WTC11 (cell line): ENCODE measurements around the gene ACOXL. TPM values are rescaled to one million over a fixed set of nuclear protein-coding genes. Genes with fewer than 3 reads are reported as not detected.

ENCODE experiments used
- ATAC-seq: fragments of 200-7000 bp; cut with Tn5 transposase; 2 replicates; pipeline ENCODE4 v1.10.0; 2021; ENCODE audit warnings: mild to moderate bottlenecking, moderate library complexity
- CTCF ChIA-PET: fragments of 300-600 bp; sonication (Branson Sonifier 250); formaldehyde crosslinking; loops from one replicate; lab custom pipeline; 2021; ENCODE audit warnings: antibody characterized with exemption; lab: Charles Lee
- POLR2A ChIA-PET: fragments of 350-600 bp; sonication (Branson Sonifier 250); formaldehyde crosslinking; loops from one replicate; lab custom pipeline; 2021; ENCODE audit warnings: antibody characterized with exemption; lab: Charles Lee
- DNase-seq: peaks from one replicate; pipeline ENCODE4 v3.0.0; 2021; ENCODE audit warnings: low spot score
- H3K27ac Mint-ChIP-seq: 2 replicates; pipeline ENCODE4 v1.8.0; 2021; ENCODE audit warnings: mixed read lengths
- H3K27me3 Mint-ChIP-seq: 2 replicates; pipeline ENCODE4 v1.8.0; 2021; ENCODE audit warnings: low read depth, mild to moderate bottlenecking, moderate library complexity, mixed read lengths
- H3K36me3 Mint-ChIP-seq: 2 replicates; pipeline ENCODE4 v1.8.0; 2021; ENCODE audit warnings: mixed read lengths
- H3K4me1 Mint-ChIP-seq: 2 replicates; pipeline ENCODE4 v1.8.0; 2022; ENCODE audit warnings: mixed read lengths
- H3K4me3 Mint-ChIP-seq: 2 replicates; pipeline ENCODE4 v1.8.0; 2021; ENCODE audit warnings: mild to moderate bottlenecking, moderate library complexity, mixed read lengths
- H3K9me3 Mint-ChIP-seq: 2 replicates; pipeline ENCODE4 v1.8.0; 2021; ENCODE audit warnings: mixed read lengths
- AR ChIP-seq: fragments of 250-450 bp; sonication (Bioruptor Pico); IDR thresholded peaks from 2 replicates; pipeline ENCODE4 v1.9.0; 2021; ENCODE audit warnings: mild to moderate bottlenecking
- ARID4B ChIP-seq: sonication (generic); formaldehyde crosslinking; IDR thresholded peaks from 2 replicates; pipeline ENCODE4 v1.8.0; 2023; ENCODE audit warnings: missing genetic modification reagents, mild to moderate bottlenecking, borderline replicate concordance
- ATF1 ChIP-seq: sonication (generic); formaldehyde crosslinking; IDR thresholded peaks from 2 replicates; pipeline ENCODE4 v1.8.1; 2023; ENCODE audit warnings: mild to moderate bottlenecking, moderate library complexity, missing genetic modification reagents
- CREM ChIP-seq: sonication (generic); formaldehyde crosslinking; IDR thresholded peaks from 2 replicates; pipeline ENCODE4 v1.8.1; 2022; ENCODE audit warnings: mild to moderate bottlenecking, missing genetic modification reagents, moderate library complexity
- ELF4 ChIP-seq: sonication (generic); formaldehyde crosslinking; IDR thresholded peaks from 2 replicates; pipeline ENCODE4 v1.8.1; 2022; ENCODE audit warnings: low read depth, mild to moderate bottlenecking, moderate library complexity, missing genetic modification reagents
- ERG ChIP-seq: fragments of 250-450 bp; sonication (Bioruptor Pico); IDR thresholded peaks from 2 replicates; pipeline ENCODE4 v1.8.0; 2021; ENCODE audit warnings: mild to moderate bottlenecking
- ESRRA ChIP-seq: sonication (generic); formaldehyde crosslinking; IDR thresholded peaks from 2 replicates; pipeline ENCODE4 v1.8.1; 2022; ENCODE audit warnings: mild to moderate bottlenecking, missing genetic modification reagents, borderline replicate concordance
- FOXJ3 ChIP-seq: sonication (generic); formaldehyde crosslinking; IDR thresholded peaks from 2 replicates; pipeline ENCODE4 v1.9.0; 2021; ENCODE audit warnings: missing genetic modification reagents, mild to moderate bottlenecking, borderline replicate concordance
- KAT7 ChIP-seq: sonication (generic); formaldehyde crosslinking; IDR thresholded peaks from 2 replicates; pipeline ENCODE4 v1.8.1; 2023; ENCODE audit warnings: missing genetic modification reagents, mild to moderate bottlenecking, borderline replicate concordance
- MLX ChIP-seq: sonication (generic); formaldehyde crosslinking; IDR thresholded peaks from 2 replicates; pipeline ENCODE4 v1.8.1; 2023; ENCODE audit warnings: mild to moderate bottlenecking, missing genetic modification reagents, moderate library complexity
- MYBL2 ChIP-seq: sonication (generic); formaldehyde crosslinking; IDR thresholded peaks from 2 replicates; pipeline ENCODE4 v1.8.1; 2023; ENCODE audit warnings: mild to moderate bottlenecking, moderate library complexity, missing genetic modification reagents
- NFYB ChIP-seq: sonication (generic); formaldehyde crosslinking; conservative IDR thresholded peaks from 2 replicates; pipeline ENCODE4 v1.8.0; 2022; ENCODE audit warnings: low read depth, missing genetic modification reagents
- OVOL2 ChIP-seq: fragments of 250-450 bp; sonication (Bioruptor Pico); IDR thresholded peaks from 2 replicates; pipeline ENCODE4 v1.9.0; 2021; ENCODE audit warnings: mild to moderate bottlenecking, borderline replicate concordance
- SOX15 ChIP-seq: fragments of 250-450 bp; sonication (Bioruptor Pico); IDR thresholded peaks from 2 replicates; pipeline ENCODE4 v1.9.0; 2021; ENCODE audit warnings: mild to moderate bottlenecking
- TEAD1 ChIP-seq: sonication (generic); formaldehyde crosslinking; IDR thresholded peaks from 2 replicates; pipeline ENCODE4 v1.8.0; 2022; ENCODE audit warnings: mild to moderate bottlenecking, missing genetic modification reagents
- ZNF263 ChIP-seq: sonication (generic); formaldehyde crosslinking; IDR thresholded peaks from 2 replicates; pipeline ENCODE4 v1.8.1; 2022; ENCODE audit warnings: low read depth, mild to moderate bottlenecking, moderate library complexity, missing genetic modification reagents
- ZNF317 ChIP-seq: sonication (generic); formaldehyde crosslinking; IDR thresholded peaks from 2 replicates; pipeline ENCODE4 v1.8.1; 2023; ENCODE audit warnings: low read depth, mild to moderate bottlenecking, moderate library complexity, missing genetic modification reagents, borderline replicate concordance
- ZNF423 ChIP-seq: fragments of 250-450 bp; sonication (Bioruptor Pico); IDR thresholded peaks from 2 replicates; pipeline ENCODE4 v2.1.2; 2022; ENCODE audit warnings: mild to moderate bottlenecking, moderate library complexity
- total RNA-seq: library from RNA; stranded (reverse); gene quantifications from 3 replicates; pipeline ENCODE4 v1.2.3, GENCODE V29; 2021

Gene ACOXL
- total RNA-seq, 1 experiment from 2014 or later: 14.9 TPM

GRCh38 chr2:111062417-111062816 lies 330.0 kb downstream of the ACOXL start (continued):
- no peak for TF ChIP-seq ARID4B (CRISPR knock-in tag)
- TF ChIP-seq ERG (CRISPR knock-in tag): no peak
- TF ChIP-seq AR (CRISPR knock-in tag): no peak
- no peak for TF ChIP-seq ELF4 (CRISPR knock-in tag)
- TF ChIP-seq SOX15 (CRISPR knock-in tag): no peak
- no peak for TF ChIP-seq OVOL2

GRCh38 chr2:111066062-111066593 lies 333.8 kb downstream of the ACOXL start:
- ATAC-seq (no peak), DNase-seq (no peak)
- CTCF ChIA-PET: no interaction called here
- H3K27ac Mint-ChIP-seq: no peak overlapping the region
- TF ChIP-seq MLX (no peak), MYBL2 (CRISPR knock-in tag) (no peak), KAT7 (no peak), ATF1 (CRISPR knock-in tag) (no peak), TEAD1 (CRISPR knock-in tag) (no peak)
- TF ChIP-seq, all 79 proteins: peak for 0
- H3K9me3 Mint-ChIP-seq: peaks cover 5% of the 10 kb centered on the region
- no peaks in the 10 kb centered on the region for H3K27me3 Mint-ChIP-seq
- no peaks in the 10 kb centered on the region for H3K36me3 Mint-ChIP-seq
- no peak overlapping the region for H3K4me3 Mint-ChIP-seq
- peaks cover 22% of the 10 kb centered on the region for H3K4me1 Mint-ChIP-seq
- POLR2A ChIA-PET: no interaction called here

- Mint-ChIP-seq H3K27ac (no peak overlapping the region), H3K9me3 (peaks cover 15% of the 10 kb centered on the region), H3K4me3 (no peak overlapping the region), H3K36me3 (peaks cover 2% of the 10 kb centered on the region), H3K27me3 (0 out of 2 replicates have a peak, but pooled peaks cover 2% of the 10 kb centered on the region), H3K4me1 (peaks cover 22% of the 10 kb centered on the region)
- TF ChIP-seq CREM (no peak), ESRRA (CRISPR knock-in tag) (no peak), ZNF263 (CRISPR knock-in tag) (no peak), ZNF423 (CRISPR knock-in tag) (no peak), ARID4B (CRISPR knock-in tag) (no peak), FOXJ3 (no peak), NFYB (CRISPR knock-in tag) (no peak), ZNF317 (CRISPR knock-in tag) (no peak)
- no peak for DNase-seq
- CTCF ChIA-PET: no interaction called here
- ATAC-seq: peak; percentile 73
- POLR2A ChIA-PET: no interaction called here
Measured at GRCh38 chr2:111068435-111069058, 336.2 kb downstream of the ACOXL start.
